Hepatocyte (in vitro differentiated cells): ENCODE measurements around the gene ALPP. TPM values are rescaled to one million over a fixed set of nuclear protein-coding genes. Genes with fewer than 3 reads are reported as not detected.

Experiments used
- DNase-seq: peaks from one replicate; pipeline ENCODE4 v3.0.0-alpha.2; 2016; ENCODE audit warnings: low spot score
- H2AFZ ChIP-seq: fragments of 200-600 bp; sonication (generic); 2 replicates; pipeline ENCODE4 v1.6.0; 2016; ENCODE audit warnings: antibody characterized with exemption, mild to moderate bottlenecking
- H3K27ac ChIP-seq: fragments of 200-600 bp; sonication (generic); 2 replicates; pipeline ENCODE4 v1.5.1; 2016; ENCODE audit warnings: mild to moderate bottlenecking
- H3K27me3 ChIP-seq: fragments of 200-600 bp; sonication (generic); 2 replicates; pipeline ENCODE4 v1.6.1; 2016
- H3K36me3 ChIP-seq: fragments of 200-600 bp; sonication (generic); replicated peaks from 2 replicates; pipeline ENCODE4 v1.5.1; 2016; ENCODE audit warnings: low read depth; ENCODE audit not compliant: insufficient read depth
- H3K4me1 ChIP-seq: fragments of 200-600 bp; sonication (generic); 2 replicates; pipeline ENCODE4 v1.5.1; 2016; ENCODE audit warnings: mild to moderate bottlenecking, moderate library complexity; ENCODE audit not compliant: insufficient read depth
- H3K4me2 ChIP-seq: fragments of 200-600 bp; sonication (generic); 2 replicates; pipeline ENCODE4 v1.6.0; 2016
- H3K4me3 ChIP-seq: fragments of 200-600 bp; sonication (generic); 2 replicates; pipeline ENCODE4 v1.5.1; 2016; ENCODE audit warnings: mild to moderate bottlenecking
- H3K79me2 ChIP-seq: fragments of 200-600 bp; sonication (generic); 2 replicates; pipeline ENCODE4 v1.6.0; 2017; ENCODE audit warnings: mild to moderate bottlenecking
- H3K9me2 ChIP-seq: fragments of 200-600 bp; sonication (generic); replicated peaks from 2 replicates; pipeline ENCODE4 v1.6.0; 2017; ENCODE audit warnings: mild to moderate bottlenecking; ENCODE audit not compliant: insufficient read depth
- H3K9me3 ChIP-seq: fragments of 200-600 bp; sonication (generic); 2 replicates; pipeline ENCODE4 v1.5.1; 2016; ENCODE audit warnings: low read depth, mild to moderate bottlenecking
- H4K20me1 ChIP-seq: fragments of 200-600 bp; sonication (generic); 2 replicates; pipeline ENCODE4 v1.6.0; 2016; ENCODE audit warnings: mild to moderate bottlenecking; ENCODE audit not compliant: insufficient read depth, poor library complexity, severe bottlenecking
- CTCF ChIP-seq: fragments of 200-600 bp; sonication (generic); IDR thresholded peaks from 2 replicates; pipeline ENCODE4 v1.5.1; 2016; ENCODE audit warnings: antibody characterized with exemption, mild to moderate bottlenecking; ENCODE audit not compliant: poor library complexity
- EZH2 ChIP-seq: fragments of 200-600 bp; sonication (generic); IDR thresholded peaks from 2 replicates; pipeline ENCODE4 v1.6.1; 2016; ENCODE audit warnings: antibody characterized with exemption, mild to moderate bottlenecking, borderline replicate concordance
- EZH2phosphoT487 ChIP-seq: fragments of 200-600 bp; sonication (generic); IDR thresholded peaks from one replicate; pipeline ENCODE4 v1.6.1; 2018; ENCODE audit warnings: antibody characterized with exemption, mild to moderate bottlenecking, low read depth, moderate library complexity; ENCODE audit not compliant: unreplicated experiment, severe bottlenecking
- WGBS: methylation state at CpG from one replicate; pipeline ENCODE4 v1.1.6; 2016; ENCODE audit warnings: low lambda C conversion rate; ENCODE audit errors: missing lambda C conversion rate; 5-methylcytosine and 5-hydroxymethylcytosine counted together
- polyA plus RNA-seq: library from polyadenylated mRNA; unstranded; fragments of >200 nt; fragmentation: Nextera tagmentation; extraction: Ambion mirVana; gene quantifications from 2 replicates; pipeline ENCODE4 v1.2.1, GENCODE V29; 2016
- total RNA-seq: library from RNA; depleted of rRNA; stranded (reverse); fragments of >200 nt; gene quantifications from 2 replicates; pipeline ENCODE4 v1.2.3, GENCODE V29; 2014

The ALPP gene
- total and polyA plus RNA-seq, 2 experiments from 2014 or later, result 1.2 to 6.5 TPM

GRCh38 chr2:232416521-232417470, 38.2 kb downstream of the ALPP start:
- TF ChIP-seq EZH2phosphoT487, result no peak
- TF ChIP-seq CTCF, result no peak
- no peak for TF ChIP-seq EZH2

DNA sequence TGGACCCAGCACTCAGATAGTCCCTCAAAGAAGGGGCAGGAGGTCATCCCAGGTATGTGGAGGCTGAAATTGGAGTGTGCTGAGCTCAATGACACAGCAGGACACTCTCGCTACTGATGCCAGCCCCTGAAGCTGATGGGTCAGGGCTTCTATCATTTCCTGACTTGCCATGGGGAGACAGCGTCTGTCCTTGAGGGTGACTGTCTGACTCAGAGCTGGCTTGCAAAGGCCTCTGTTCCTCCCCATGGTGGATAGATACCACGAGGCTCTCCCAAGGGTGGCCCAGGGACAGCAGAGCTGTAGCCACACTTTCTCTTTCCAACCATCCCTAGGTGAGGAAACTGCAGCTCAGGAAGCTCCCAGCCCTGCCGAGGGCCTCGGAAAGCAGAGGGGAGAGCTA, 38.9 kb downstream of the ALPP start:
- no peak overlapping the region for H3K4me3 ChIP-seq
- no peaks in the 10 kb centered on the region for H3K36me3 ChIP-seq
- H3K9me2 ChIP-seq, result no peaks in the 10 kb centered on the region
- no peak overlapping the region for H3K27ac ChIP-seq
- H3K79me2 ChIP-seq, result no peaks in the 10 kb centered on the region
- H2AFZ ChIP-seq, result no peak overlapping the region
- H3K27me3 ChIP-seq, result peaks cover 66% of the 10 kb centered on the region
- TF ChIP-seq EZH2phosphoT487 (no peak), EZH2 (no peak), CTCF (no peak)
- no peaks in the 10 kb centered on the region for H3K9me3 ChIP-seq
- H4K20me1 ChIP-seq, result no peaks in the 10 kb centered on the region
- peaks cover 22% of the 10 kb centered on the region for H3K4me1 ChIP-seq
- WGBS, result 80% methylated on average over 5 of the region's 5 CpGs
- H3K4me2 ChIP-seq, result no peak overlapping the region
- no peak for DNase-seq

More at GRCh38 chr2:232416521-232417470, 38.2 kb downstream of the ALPP start:
- Histone ChIP-seq H4K20me1 (no peaks in the 10 kb centered on the region), H3K36me3 (no peaks in the 10 kb centered on the region), H3K4me3 (no peak overlapping the region), H3K9me3 (no peaks in the 10 kb centered on the region), H3K79me2 (no peaks in the 10 kb centered on the region), H2AFZ (no peak overlapping the region), H3K27me3 (peaks cover 59% of the 10 kb centered on the region), H3K27ac (no peak overlapping the region), H3K9me2 (no peaks in the 10 kb centered on the region), H3K4me2 (no peak overlapping the region), H3K4me1 (peaks cover 22% of the 10 kb centered on the region)
- no peak for DNase-seq
- 93% methylated on average over 17 of the region's 17 CpGs for WGBS

- no peak for DNase-seq
- peak overlapping the region; percentile 98 for H3K4me2 ChIP-seq
- no peaks in the 10 kb centered on the region for H4K20me1 ChIP-seq
- H3K4me1 ChIP-seq, result peaks cover 22% of the 10 kb centered on the region
- no peaks in the 10 kb centered on the region for H3K36me3 ChIP-seq
- no peaks in the 10 kb centered on the region for H3K9me2 ChIP-seq
- no peak overlapping the region for H2AFZ ChIP-seq
- H3K9me3 ChIP-seq, result no peaks in the 10 kb centered on the region
- H3K79me2 ChIP-seq, result no peaks in the 10 kb centered on the region
- TF ChIP-seq EZH2 (no peak), CTCF (no peak), EZH2phosphoT487 (no peak)
- H3K4me3 ChIP-seq, result no peak overlapping the region
- peaks cover 69% of the 10 kb centered on the region for H3K27me3 ChIP-seq
- 84% methylated on average over 5 of the region's 6 CpGs for WGBS
- H3K27ac ChIP-seq, result no peak overlapping the region
These were observed 39.5 kb downstream of the ALPP start for GRCh38 chr2:232418056-232418455.
